ENCODE measurements around the gene PTPRD. TPM values are rescaled to one million over a fixed set of nuclear protein-coding genes. Genes with fewer than 3 reads are reported as not detected.
"Not testable (repeated sequence)": the region's sequence is repeated elsewhere in the genome, so short reads cannot be mapped to it uniquely, and the experiment has no call there.

Gene PTPRD
- total RNA-seq, 1 experiment from 2014 or later = 69.6 TPM

DNA sequence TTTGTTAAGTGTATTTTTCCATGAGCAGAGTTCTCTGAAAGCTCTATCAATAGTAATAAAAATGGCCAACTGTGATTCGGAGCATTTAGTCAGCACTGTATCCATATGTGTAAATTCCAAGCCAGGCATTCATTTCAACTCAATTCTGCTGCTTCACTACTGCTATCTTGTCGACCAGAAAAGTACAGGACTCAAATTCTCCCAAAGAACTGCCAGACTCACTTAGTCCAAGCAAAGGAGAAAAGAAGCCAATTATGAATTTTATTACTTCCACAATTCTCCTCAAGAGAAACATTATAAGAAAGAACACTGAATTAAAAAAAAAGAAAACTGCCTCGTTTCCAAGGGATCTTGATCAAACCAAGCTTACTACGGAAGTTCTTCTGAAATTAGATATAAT, 1906.9 kb downstream of the PTPRD start (continued):
- TF ChIP-seq HMGXB4 (CRISPR knock-in tag; IDR thresholded peaks at IDR 0.05) = no peak

DNA sequence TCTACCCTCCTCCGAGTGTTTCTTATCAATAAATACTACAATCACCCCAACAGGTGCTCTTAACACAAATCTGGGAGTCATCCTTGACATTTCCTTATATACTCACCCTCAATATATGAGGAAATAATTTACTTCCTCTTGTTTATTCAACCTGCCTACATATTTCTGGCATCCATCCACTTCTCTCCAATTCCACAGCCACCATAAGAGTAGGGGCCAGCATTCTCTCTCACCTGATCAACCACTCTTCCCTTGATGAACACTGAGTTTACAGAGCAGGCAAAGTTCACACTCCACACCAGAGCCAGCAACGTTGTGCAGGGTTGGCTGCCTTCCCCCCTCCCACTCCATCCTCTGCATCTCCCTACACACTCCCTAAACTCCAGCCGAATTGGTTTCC, 1908.9 kb downstream of the PTPRD start:
- ChIA-PET POLR2A (no interaction called here), CTCF (no interaction called here)
- Mint-ChIP-seq H3K27ac (no peak overlapping the region), H3K9me3 (no peaks in the 10 kb centered on the region), H3K27me3 (ENCODE audit: low read depth) (no peaks in the 10 kb centered on the region), H3K4me3 (no peak overlapping the region), H3K4me1 (peaks cover 60% of the 10 kb centered on the region), H3K36me3 (no peaks in the 10 kb centered on the region)
- TF ChIP-seq PRRX2 (CRISPR knock-in tag; IDR thresholded peaks at IDR 0.05) = no peak
- TF ChIP-seq, protein P1, sequence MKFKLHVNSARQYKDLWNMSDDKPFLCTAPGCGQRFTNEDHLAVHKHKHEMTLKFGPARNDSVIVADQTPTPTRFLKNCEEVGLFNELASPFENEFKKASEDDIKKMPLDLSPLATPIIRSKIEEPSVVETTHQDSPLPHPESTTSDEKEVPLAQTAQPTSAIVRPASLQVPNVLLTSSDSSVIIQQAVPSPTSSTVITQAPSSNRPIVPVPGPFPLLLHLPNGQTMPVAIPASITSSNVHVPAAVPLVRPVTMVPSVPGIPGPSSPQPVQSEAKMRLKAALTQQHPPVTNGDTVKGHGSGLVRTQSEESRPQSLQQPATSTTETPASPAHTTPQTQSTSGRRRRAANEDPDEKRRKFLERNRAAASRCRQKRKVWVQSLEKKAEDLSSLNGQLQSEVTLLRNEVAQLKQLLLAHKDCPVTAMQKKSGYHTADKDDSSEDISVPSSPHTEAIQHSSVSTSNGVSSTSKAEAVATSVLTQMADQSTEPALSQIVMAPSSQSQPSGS (CRISPR knock-in tag; IDR thresholded peaks at IDR 0.05; ENCODE audit: borderline replicate concordance, low read depth) = no peak
- TF ChIP-seq, protein P2, sequence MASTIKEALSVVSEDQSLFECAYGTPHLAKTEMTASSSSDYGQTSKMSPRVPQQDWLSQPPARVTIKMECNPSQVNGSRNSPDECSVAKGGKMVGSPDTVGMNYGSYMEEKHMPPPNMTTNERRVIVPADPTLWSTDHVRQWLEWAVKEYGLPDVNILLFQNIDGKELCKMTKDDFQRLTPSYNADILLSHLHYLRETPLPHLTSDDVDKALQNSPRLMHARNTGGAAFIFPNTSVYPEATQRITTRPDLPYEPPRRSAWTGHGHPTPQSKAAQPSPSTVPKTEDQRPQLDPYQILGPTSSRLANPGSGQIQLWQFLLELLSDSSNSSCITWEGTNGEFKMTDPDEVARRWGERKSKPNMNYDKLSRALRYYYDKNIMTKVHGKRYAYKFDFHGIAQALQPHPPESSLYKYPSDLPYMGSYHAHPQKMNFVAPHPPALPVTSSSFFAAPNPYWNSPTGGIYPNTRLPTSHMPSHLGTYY (CRISPR knock-in tag; IDR thresholded peaks at IDR 0.05) = no peak
- ATAC-seq (no peak), DNase-seq (ENCODE audit: low spot score) (no peak)

DNA sequence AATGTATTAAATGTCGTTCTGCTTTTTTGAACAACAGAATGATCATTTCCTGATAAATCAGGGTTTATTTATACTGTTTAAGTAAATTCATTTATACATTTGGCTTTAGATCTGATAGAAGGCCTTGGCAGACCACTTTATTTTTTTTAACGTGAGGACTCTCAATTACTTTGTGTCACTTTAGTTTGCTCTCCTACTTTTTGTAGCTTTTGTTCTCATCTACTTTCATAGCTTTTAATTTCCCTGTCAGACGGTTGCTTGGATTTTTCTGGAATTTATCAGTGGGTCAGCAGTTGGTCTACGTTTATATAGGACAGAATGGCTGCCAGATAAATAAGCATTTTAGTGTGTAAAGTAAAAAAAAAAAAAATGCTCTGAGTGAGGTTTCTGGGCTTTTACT, 1910.9 kb downstream of the PTPRD start:
- H3K27ac Mint-ChIP-seq = peak overlapping the region; percentile 39; the same call in 1 of the 2 replicates
- POLR2A ChIA-PET = no interaction called here

GRCh38 chr9:8697565-8697964, 1915.2 kb downstream of the PTPRD start:
- DNase-seq (ENCODE audit: low spot score); CTCF ChIA-PET; H3K27ac Mint-ChIP-seq; H3K9me3 Mint-ChIP-seq; POLR2A ChIA-PET; H3K36me3 Mint-ChIP-seq; H3K4me3 Mint-ChIP-seq; ATAC-seq; H3K27me3 Mint-ChIP-seq (ENCODE audit: low read depth): not testable (repeated sequence)
- H3K4me1 Mint-ChIP-seq = peaks cover 73% of the 10 kb centered on the region

More for the DNA sequence above, 1910.9 kb downstream of the PTPRD start:
- peaks cover 64% of the 10 kb centered on the region for H3K4me1 Mint-ChIP-seq
- no peaks in the 10 kb centered on the region for H3K27me3 Mint-ChIP-seq (ENCODE audit: low read depth)
- no peaks in the 10 kb centered on the region for H3K36me3 Mint-ChIP-seq
- TF ChIP-seq, protein P3, sequence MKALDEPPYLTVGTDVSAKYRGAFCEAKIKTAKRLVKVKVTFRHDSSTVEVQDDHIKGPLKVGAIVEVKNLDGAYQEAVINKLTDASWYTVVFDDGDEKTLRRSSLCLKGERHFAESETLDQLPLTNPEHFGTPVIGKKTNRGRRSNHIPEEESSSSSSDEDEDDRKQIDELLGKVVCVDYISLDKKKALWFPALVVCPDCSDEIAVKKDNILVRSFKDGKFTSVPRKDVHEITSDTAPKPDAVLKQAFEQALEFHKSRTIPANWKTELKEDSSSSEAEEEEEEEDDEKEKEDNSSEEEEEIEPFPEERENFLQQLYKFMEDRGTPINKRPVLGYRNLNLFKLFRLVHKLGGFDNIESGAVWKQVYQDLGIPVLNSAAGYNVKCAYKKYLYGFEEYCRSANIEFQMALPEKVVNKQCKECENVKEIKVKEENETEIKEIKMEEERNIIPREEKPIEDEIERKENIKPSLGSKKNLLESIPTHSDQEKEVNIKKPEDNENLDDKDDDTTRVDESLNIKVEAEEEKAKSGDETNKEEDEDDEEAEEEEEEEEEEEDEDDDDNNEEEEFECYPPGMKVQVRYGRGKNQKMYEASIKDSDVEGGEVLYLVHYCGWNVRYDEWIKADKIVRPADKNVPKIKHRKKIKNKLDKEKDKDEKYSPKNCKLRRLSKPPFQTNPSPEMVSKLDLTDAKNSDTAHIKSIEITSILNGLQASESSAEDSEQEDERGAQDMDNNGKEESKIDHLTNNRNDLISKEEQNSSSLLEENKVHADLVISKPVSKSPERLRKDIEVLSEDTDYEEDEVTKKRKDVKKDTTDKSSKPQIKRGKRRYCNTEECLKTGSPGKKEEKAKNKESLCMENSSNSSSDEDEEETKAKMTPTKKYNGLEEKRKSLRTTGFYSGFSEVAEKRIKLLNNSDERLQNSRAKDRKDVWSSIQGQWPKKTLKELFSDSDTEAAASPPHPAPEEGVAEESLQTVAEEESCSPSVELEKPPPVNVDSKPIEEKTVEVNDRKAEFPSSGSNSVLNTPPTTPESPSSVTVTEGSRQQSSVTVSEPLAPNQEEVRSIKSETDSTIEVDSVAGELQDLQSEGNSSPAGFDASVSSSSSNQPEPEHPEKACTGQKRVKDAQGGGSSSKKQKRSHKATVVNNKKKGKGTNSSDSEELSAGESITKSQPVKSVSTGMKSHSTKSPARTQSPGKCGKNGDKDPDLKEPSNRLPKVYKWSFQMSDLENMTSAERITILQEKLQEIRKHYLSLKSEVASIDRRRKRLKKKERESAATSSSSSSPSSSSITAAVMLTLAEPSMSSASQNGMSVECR (CRISPR knock-in tag; IDR thresholded peaks at IDR 0.05; ENCODE audit: borderline replicate concordance) = no peak
- ATAC-seq (no peak), DNase-seq (ENCODE audit: low spot score) (no peak)
- CTCF ChIA-PET = interaction anchor here (0.6 to 0.9 kb wide), 2 partner anchors 81 to 154 kb away, joined by 3 to 4 read pairs; no protein-coding TSS in a partner anchor
- no peak overlapping the region for H3K4me3 Mint-ChIP-seq
- no peaks in the 10 kb centered on the region for H3K9me3 Mint-ChIP-seq

DNA sequence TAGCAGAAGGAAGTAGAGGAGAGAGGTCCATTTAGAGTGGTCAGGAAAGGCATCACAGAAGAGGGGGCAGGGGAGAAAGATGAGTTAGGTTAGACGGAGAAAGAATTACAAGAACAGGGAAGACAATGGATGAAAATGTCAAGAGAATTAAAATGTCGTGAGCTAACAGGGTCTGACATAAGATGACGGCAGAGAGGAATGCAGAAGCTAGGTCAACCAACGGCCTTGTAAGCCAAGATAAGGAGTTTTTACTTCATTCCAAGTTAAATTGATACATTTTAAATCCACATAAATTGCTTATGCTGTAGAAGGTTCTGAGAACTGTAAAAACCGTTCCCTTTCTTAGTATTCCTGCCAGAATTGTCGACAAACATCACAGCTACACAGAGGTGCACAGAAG, 1916.3 kb downstream of the PTPRD start:
- no peaks in the 10 kb centered on the region for H3K27me3 Mint-ChIP-seq (ENCODE audit: low read depth)
- CTCF ChIA-PET = interaction anchor here (1.0 kb wide), 1 partner anchor 102 kb away, joined by 3 read pairs; no protein-coding TSS in a partner anchor
- H3K4me1 Mint-ChIP-seq = peaks cover 71% of the 10 kb centered on the region
- DNase-seq (ENCODE audit: low spot score) = no peak
- H3K27ac Mint-ChIP-seq = peak overlapping the region; percentile 16
- POLR2A ChIA-PET = no interaction called here
- no peak overlapping the region for H3K4me3 Mint-ChIP-seq
- no peak for ATAC-seq
- H3K9me3 Mint-ChIP-seq = no peaks in the 10 kb centered on the region
- no peaks in the 10 kb centered on the region for H3K36me3 Mint-ChIP-seq
- TF ChIP-seq, protein P4, sequence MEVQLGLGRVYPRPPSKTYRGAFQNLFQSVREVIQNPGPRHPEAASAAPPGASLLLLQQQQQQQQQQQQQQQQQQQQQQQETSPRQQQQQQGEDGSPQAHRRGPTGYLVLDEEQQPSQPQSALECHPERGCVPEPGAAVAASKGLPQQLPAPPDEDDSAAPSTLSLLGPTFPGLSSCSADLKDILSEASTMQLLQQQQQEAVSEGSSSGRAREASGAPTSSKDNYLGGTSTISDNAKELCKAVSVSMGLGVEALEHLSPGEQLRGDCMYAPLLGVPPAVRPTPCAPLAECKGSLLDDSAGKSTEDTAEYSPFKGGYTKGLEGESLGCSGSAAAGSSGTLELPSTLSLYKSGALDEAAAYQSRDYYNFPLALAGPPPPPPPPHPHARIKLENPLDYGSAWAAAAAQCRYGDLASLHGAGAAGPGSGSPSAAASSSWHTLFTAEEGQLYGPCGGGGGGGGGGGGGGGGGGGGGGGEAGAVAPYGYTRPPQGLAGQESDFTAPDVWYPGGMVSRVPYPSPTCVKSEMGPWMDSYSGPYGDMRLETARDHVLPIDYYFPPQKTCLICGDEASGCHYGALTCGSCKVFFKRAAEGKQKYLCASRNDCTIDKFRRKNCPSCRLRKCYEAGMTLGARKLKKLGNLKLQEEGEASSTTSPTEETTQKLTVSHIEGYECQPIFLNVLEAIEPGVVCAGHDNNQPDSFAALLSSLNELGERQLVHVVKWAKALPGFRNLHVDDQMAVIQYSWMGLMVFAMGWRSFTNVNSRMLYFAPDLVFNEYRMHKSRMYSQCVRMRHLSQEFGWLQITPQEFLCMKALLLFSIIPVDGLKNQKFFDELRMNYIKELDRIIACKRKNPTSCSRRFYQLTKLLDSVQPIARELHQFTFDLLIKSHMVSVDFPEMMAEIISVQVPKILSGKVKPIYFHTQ (CRISPR knock-in tag; IDR thresholded peaks at IDR 0.05) = no peak
- no peak for TF ChIP-seq PREB (CRISPR knock-in tag; IDR thresholded peaks at IDR 0.05; ENCODE audit: borderline replicate concordance)
- TF ChIP-seq MLX (CRISPR knock-in tag; IDR thresholded peaks at IDR 0.05) = no peak
- TF ChIP-seq TEAD1 (CRISPR knock-in tag; IDR thresholded peaks at IDR 0.05) = no peak
- no peak for TF ChIP-seq ZNF219 (CRISPR knock-in tag; IDR thresholded peaks at IDR 0.05; ENCODE audit: borderline replicate concordance)
- TF ChIP-seq, protein P5, sequence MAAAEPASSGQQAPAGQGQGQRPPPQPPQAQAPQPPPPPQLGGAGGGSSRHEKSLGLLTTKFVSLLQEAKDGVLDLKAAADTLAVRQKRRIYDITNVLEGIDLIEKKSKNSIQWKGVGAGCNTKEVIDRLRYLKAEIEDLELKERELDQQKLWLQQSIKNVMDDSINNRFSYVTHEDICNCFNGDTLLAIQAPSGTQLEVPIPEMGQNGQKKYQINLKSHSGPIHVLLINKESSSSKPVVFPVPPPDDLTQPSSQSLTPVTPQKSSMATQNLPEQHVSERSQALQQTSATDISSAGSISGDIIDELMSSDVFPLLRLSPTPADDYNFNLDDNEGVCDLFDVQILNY (CRISPR knock-in tag; IDR thresholded peaks at IDR 0.05) = no peak
